ENCODE measurements around the gene CDH12. TPM values are rescaled to one million over a fixed set of nuclear protein-coding genes. Genes with fewer than 3 reads are reported as not detected.

The CDH12 gene
- total and polyA plus RNA-seq, 2 donors (not counting 3 experiments of a cell fraction or from before 2014, with no cell fraction given) = 0.03 TPM; not detected in 1

- Histone ChIP-seq H4K20me1 (replicated peaks; ENCODE audit: control insufficient read depth, extremely low read depth, insufficient read depth, low read length) (no peaks in the 10 kb centered on the region), H3K9ac (replicated peaks; ENCODE audit: extremely low read depth, insufficient read depth, low read length) (no peak overlapping the region), H3K9me1 (replicated peaks; ENCODE audit: control insufficient read depth, extremely low read depth, insufficient read depth, low read length) (no peaks in the 10 kb centered on the region), H2AFZ (ENCODE audit: low read depth, low read length) (no peak overlapping the region), H3K36me3 (ENCODE audit: control insufficient read depth in 2 of 2, extremely low read depth in 1 of 2, insufficient read depth in 2 of 2, low read length in 2 of 2) (no peaks in the 10 kb centered on the region), H3K4me3 (replicated peaks in 1 of 3; ENCODE audit: insufficient read depth in 1 of 3, low read depth in 1 of 3, low read length in 3 of 3) (no peak overlapping the region), H3K9me3 (replicated peaks; ENCODE audit: control insufficient read depth, insufficient read depth, low read length) (no peaks in the 10 kb centered on the region), H3K27me3 (ENCODE audit: control insufficient read depth in 2 of 2, insufficient read depth in 2 of 2, low read length in 2 of 2) (no peaks in the 10 kb centered on the region), H3K4me2 (ENCODE audit: insufficient read depth, low read length) (no peak overlapping the region), H3K4me1 (ENCODE audit: control insufficient read depth, extremely low read depth, insufficient read depth, low read length) (no peaks in the 10 kb centered on the region), H3K27ac (ENCODE audit: insufficient read depth, low read depth, low read length) (no peak overlapping the region), H3K79me2 (ENCODE audit: control insufficient read depth, insufficient read depth, low read length) (no peaks in the 10 kb centered on the region)
- CTCF ChIA-PET = no interaction called here
- intact Hi-C loops (cut with micrococcal nuclease) (no loop called here), dilution Hi-C loops (cut with MboI; ENCODE audit: extremely low pct_ligation_motif_present, low sequenced_read_pairs) (no loop called here)
- FAIRE-seq = no peak
- TF ChIP-seq GATA2 (IDR thresholded peaks at IDR 0.05; ENCODE audit: insufficient read depth, insufficient read length, low read depth, low read length) (no peak), FOS (IDR thresholded peaks at IDR 0.05; ENCODE audit: borderline replicate concordance, insufficient read depth, low read length) (no peak), EZH2 (IDR thresholded peaks at IDR 0.05; ENCODE audit: borderline replicate concordance, low read depth, low read length, severe bottlenecking) (no peak), POLR2AphosphoS5 (IDR thresholded peaks at IDR 0.05; ENCODE audit: insufficient read depth, low read depth, low read length) (no peak), JUN (IDR thresholded peaks at IDR 0.05; ENCODE audit: borderline replicate concordance, insufficient read depth, insufficient read length, low read depth) (no peak), POLR2A (IDR thresholded peaks at IDR 0.05; ENCODE audit: low read depth, low read length) (no peak), MYC (IDR thresholded peaks at IDR 0.05; ENCODE audit: low read depth, low read length) (no peak)
- TF ChIP-seq, protein P1, sequence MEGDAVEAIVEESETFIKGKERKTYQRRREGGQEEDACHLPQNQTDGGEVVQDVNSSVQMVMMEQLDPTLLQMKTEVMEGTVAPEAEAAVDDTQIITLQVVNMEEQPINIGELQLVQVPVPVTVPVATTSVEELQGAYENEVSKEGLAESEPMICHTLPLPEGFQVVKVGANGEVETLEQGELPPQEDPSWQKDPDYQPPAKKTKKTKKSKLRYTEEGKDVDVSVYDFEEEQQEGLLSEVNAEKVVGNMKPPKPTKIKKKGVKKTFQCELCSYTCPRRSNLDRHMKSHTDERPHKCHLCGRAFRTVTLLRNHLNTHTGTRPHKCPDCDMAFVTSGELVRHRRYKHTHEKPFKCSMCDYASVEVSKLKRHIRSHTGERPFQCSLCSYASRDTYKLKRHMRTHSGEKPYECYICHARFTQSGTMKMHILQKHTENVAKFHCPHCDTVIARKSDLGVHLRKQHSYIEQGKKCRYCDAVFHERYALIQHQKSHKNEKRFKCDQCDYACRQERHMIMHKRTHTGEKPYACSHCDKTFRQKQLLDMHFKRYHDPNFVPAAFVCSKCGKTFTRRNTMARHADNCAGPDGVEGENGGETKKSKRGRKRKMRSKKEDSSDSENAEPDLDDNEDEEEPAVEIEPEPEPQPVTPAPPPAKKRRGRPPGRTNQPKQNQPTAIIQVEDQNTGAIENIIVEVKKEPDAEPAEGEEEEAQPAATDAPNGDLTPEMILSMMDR (IDR thresholded peaks at IDR 0.05; ENCODE audit: extremely low read depth in 1 of 2, insufficient read depth in 1 of 2, low read depth in 1 of 2, low read length in 2 of 2) = no peak
- TF ChIP-seq, protein P2, sequence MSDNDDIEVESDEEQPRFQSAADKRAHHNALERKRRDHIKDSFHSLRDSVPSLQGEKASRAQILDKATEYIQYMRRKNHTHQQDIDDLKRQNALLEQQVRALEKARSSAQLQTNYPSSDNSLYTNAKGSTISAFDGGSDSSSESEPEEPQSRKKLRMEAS (IDR thresholded peaks at IDR 0.05; ENCODE audit: insufficient read depth, insufficient read length) = no peak
- DNase-seq (ENCODE audit: low read depth, low spot score) = no peak
- no TSS peak for BruUV-seq (replicated peaks)
- POLR2A ChIA-PET = no interaction called here
Measured at GRCh38 chr5:22751536-22751935, 101.6 kb downstream of the CDH12 start.

Data from endothelial cell of umbilical vein (primary cell).